ENCODE measurements around the gene TBC1D22A. TPM values are rescaled to one million over a fixed set of nuclear protein-coding genes. Genes with fewer than 3 reads are reported as not detected.

The TBC1D22A gene
- total RNA-seq, 2 donors from 2014 or later = 28.9 to 31.3 TPM

DNA sequence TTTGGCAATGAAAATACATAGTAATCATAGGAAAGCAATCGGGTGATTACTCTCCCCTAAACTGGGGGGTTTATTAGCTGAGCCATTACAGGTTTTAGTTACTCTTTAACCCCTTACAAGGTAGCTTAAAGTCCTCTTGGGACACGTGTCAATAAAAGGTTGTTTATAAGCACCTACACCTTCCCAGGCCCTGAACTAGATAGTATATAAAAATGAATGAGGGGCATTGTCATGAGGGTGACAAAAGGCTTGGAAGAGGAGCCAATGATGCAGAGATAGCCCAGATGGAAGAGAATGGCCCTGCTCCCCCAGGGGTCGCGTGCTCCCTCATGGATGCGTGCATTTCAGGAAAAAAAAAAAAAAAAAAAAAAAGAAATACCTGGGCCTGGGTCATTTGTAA lies 276.9 kb downstream of the TBC1D22A start:
- Histone ChIP-seq H3K9me3 (no peaks in the 10 kb centered on the region), H3K36me3 (no peaks in the 10 kb centered on the region), H3K4me3 (no peak overlapping the region), H3K27me3 (replicated peaks; ENCODE audit: insufficient read depth) (no peaks in the 10 kb centered on the region), H3K4me1 (ENCODE audit: control insufficient read depth in 1 of 2, low read depth in 2 of 2) (no peaks in the 10 kb centered on the region), H3K27ac (no peak overlapping the region)
- ATAC-seq (ENCODE audit: insufficient number of reproducible peaks, low FRiP score, low read depth) = no peak
- TF ChIP-seq CTCF (IDR thresholded peaks at IDR 0.05) = no peak
- DNase-seq (ENCODE audit: low spot score) = no peak

DNA sequence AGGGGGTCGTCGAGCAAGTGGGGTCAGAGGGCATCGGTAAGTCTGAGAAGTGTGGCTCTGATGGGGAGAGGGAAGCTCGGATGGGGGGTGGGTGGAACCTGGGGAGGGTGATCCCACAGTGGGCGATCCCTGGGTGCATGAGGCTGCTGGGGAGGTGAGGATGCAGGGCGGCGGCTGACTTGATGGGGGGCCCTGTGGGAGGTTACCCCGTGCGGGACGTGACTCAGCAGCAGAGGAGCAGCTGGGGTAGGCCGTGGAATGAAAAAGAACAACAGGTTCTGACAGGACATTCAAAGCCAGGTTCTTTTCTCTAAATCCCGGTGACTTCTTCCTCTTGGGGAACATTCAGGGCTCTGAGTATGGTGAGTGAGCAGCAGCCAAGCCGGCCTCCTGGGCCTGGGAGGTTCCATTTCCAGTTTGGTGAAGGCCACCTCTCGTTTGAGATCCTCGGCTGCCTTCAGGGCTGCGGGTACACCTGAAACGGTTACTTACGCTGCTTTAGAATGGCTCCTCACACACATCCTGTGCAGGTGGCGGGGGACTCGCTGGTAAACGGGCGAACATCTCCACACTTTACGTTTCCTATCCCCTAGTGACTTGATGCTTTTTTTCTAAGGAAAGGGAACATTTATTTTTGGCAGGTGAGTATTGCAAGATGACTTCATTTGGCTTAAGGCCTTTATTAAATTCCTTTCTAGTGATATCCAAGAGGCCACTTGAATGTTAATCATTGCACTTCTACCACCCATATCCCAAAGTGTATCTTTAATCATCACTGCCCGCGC lies 278.2 kb downstream of the TBC1D22A start:
- H3K36me3 ChIP-seq = no peaks in the 10 kb centered on the region
- H3K27ac ChIP-seq = no peak overlapping the region
- no peaks in the 10 kb centered on the region for H3K4me1 ChIP-seq (ENCODE audit: control insufficient read depth in 1 of 2, low read depth in 2 of 2)
- no peak for TF ChIP-seq CTCF (IDR thresholded peaks at IDR 0.05)
- H3K4me3 ChIP-seq = no peak overlapping the region
- DNase-seq (ENCODE audit: low spot score) (no peak), ATAC-seq (ENCODE audit: insufficient number of reproducible peaks, low FRiP score, low read depth) (no peak)
- H3K27me3 ChIP-seq (replicated peaks; ENCODE audit: insufficient read depth) = no peaks in the 10 kb centered on the region
- no peaks in the 10 kb centered on the region for H3K9me3 ChIP-seq

DNA sequence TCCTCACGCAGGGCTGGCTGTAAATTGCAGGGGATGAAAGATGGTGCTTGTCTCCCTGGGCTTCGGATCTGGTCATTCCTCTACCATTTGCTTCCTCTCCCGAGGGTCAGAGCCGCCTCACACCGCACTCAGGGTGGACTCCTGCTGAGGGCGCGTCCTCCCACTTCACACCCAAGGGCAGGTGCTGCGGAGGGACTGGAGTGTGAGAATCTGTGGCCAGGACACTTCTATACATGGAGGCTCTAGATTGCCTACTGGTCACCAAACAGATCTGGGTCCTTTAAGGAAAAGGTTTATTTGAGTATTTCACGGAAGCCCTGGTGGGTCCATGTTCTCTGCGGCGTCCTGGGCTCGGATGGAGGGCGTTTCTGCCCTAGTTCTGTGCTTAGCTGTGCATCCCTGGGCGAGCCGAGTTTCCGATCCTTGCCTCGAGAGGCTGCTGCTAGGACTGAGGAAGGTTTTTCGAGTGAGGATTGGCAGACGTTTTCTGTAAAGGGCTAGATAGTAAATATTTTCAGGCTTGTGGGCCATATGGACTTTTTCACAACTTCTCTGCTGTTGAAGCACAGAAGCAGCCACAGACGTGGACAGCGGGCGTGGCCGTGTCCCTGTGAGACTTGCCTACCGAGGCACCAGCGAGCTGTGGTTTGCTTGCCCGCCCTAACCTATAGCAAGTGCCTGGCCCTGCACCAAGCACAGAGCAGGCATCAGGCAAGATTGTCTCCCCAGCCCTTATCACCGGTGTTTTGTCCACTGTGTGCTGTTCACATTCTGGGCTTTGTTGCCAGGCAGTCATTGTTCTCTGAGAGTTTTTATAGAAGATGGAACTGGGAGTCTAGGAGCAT lies 279.0 kb downstream of the TBC1D22A start:
- no peak for TF ChIP-seq CTCF (IDR thresholded peaks at IDR 0.05)

DNA sequence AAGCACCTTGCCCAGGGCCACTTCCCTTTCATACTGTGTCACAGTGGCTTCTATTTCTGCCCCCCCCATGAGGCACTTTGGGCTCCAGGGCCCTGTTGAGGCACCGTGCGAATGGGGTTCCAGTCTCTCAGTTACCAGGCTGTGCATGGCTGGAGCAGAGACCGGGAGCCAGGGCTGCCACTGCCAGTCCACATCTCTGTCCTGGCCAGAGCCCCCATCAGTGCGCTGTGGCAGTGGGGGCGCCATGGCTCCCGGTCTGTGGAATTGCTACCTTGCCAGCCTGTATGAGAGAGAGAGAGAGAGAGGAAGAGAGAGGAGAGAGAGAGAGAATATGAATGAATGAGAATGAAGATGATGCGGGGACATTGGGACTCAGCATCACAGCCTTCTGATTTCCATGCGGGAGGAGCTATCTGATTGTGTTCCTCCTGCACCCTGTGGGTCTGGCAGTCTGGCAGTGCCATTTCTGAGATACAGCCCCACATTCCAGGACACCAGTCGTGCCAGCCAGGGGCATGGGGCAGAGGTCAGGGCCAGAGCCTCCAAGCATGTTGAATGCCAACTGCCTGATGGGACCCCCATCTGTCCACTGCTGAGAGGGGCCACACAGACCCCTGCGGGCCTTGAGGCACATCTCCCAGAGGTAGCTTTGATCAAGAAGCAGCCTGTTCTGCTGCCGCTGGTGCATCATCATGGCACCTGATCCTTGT lies 279.8 kb downstream of the TBC1D22A start:
- Histone ChIP-seq H3K36me3 (no peaks in the 10 kb centered on the region), H3K4me3 (no peak overlapping the region), H3K27ac (no peak overlapping the region), H3K27me3 (replicated peaks; ENCODE audit: insufficient read depth) (no peaks in the 10 kb centered on the region), H3K9me3 (no peaks in the 10 kb centered on the region), H3K4me1 (ENCODE audit: control insufficient read depth in 1 of 2, low read depth in 2 of 2) (no peaks in the 10 kb centered on the region)
- ATAC-seq (ENCODE audit: insufficient number of reproducible peaks, low FRiP score, low read depth) (no peak), DNase-seq (ENCODE audit: low spot score) (no peak)
- no peak for TF ChIP-seq CTCF (IDR thresholded peaks at IDR 0.05)

More for the DNA sequence above, 279.0 kb downstream of the TBC1D22A start:
- no peak for DNase-seq (ENCODE audit: low spot score)
- no peak overlapping the region for H3K4me3 ChIP-seq
- H3K4me1 ChIP-seq (ENCODE audit: control insufficient read depth in 1 of 2, low read depth in 2 of 2) = no peaks in the 10 kb centered on the region
- no peaks in the 10 kb centered on the region for H3K36me3 ChIP-seq
- H3K27me3 ChIP-seq (replicated peaks; ENCODE audit: insufficient read depth) = no peaks in the 10 kb centered on the region
- ATAC-seq (ENCODE audit: insufficient number of reproducible peaks, low FRiP score, low read depth) = no peak
- no peaks in the 10 kb centered on the region for H3K9me3 ChIP-seq
- no peak overlapping the region for H3K27ac ChIP-seq
